HG03457 (cell line): Measurements from ENCODE around the gene OR2L8.

Experiments
- ATAC-seq: cut with Tn5 transposase; IDR thresholded peaks from one replicate; pipeline ENCODE4 v1.9.1; 2021; ENCODE audit warnings: moderate number of reproducible peaks; ENCODE audit not compliant: unreplicated experiment

The OR2L8 gene

DNA sequence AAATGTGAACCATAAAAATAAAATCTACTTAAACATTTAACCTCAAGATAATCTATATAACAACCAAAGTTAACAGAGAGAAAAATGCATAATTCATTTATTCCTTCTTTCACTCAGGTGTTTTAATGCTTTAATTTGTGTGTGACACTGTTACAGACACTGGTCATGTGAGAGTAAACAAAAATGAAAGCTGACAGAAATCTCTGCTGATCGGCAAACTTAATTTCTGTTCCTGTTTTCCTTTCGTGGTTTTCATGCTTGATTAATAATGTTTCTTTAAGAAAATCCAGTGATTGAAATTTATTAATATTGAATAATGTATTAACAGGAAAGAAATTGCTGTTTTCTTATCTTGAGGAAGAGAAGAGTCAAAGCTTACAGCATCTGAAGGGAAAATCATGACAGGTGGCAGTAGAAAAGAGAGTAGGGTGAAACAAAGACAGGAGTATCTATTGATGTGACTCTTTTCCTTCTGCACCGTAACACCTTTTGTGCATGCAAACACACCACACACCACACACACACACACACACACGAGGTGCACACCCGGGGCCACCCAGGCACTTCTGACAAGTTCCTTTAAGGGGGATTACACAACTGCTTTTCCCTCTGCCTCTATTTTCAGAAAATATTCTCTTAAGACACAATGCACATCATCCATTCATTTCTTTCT, 18.0 kb downstream of the OR2L8 start:
- peak; percentile 92 for ATAC-seq

DNA sequence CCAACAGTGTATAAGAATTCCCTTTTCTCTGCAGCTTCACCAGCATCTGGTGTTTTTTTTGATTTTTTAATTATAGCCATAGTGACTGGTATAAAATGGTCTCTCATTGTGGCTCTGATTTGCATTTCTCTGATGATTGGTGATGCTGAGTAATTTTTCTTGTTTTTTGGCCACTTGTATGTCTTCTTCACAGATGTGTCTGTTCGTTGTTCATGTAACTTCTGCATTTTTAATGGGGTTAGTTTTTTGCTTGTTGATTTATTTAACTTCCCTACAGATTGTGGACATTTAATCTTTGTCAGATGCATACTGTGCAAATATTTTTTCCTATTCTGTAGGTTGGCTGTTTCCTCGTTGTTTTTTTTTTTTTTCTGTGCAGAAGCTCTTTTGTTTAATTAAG, 44.3 kb downstream of the OR2L8 start:
- ATAC-seq: no peak

DNA sequence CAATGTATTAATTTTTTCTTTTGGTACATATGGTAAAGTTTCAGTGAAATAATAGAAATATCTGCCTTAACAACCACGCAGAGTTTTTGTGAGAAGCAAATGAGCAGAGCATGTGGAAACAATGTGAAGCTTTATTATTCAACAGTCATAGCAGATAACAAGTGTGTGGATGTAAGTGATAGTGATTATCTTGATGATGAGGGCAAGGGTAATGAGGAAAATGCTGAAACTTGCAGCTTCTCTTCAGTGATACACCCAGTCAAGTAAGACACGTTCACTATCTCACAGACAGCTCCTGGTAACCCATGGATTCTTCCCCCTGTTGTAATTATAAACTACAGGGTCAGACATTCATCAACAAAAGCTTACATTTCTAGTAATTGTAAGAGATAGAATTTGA, 50.2 kb downstream of the OR2L8 start:
- ATAC-seq: no peak
